CD4-positive, alpha-beta T cell (primary cell): ENCODE results near the gene SORBS1. TPM values are rescaled to one million over a fixed set of nuclear protein-coding genes. Genes with fewer than 3 reads are reported as not detected.

Experiments used
- ATAC-seq: fragments of 200-7000 bp; cut with Tn5 transposase; one replicate; pipeline ENCODE4 v1.10.0; 2022; ENCODE audit warnings: mild to moderate bottlenecking; ENCODE audit not compliant: poor library complexity
- CTCF ChIA-PET: fragments of 350-600 bp; sonication (Branson Sonifier 250); formaldehyde crosslinking; loops from one replicate; lab custom pipeline; 2021; ENCODE audit warnings: antibody characterized with exemption, inconsistent platforms; lab: Charles Lee
- POLR2A ChIA-PET: fragments of 350-600 bp; sonication (Branson Sonifier 250); formaldehyde crosslinking; loops from one replicate; lab custom pipeline; 2021; ENCODE audit warnings: antibody characterized with exemption, inconsistent platforms; lab: Charles Lee
- DNase-seq, 14 experiments: peaks; one replicate each; pipeline ENCODE4 v3.0.0-alpha.2; 2013 to 2020; ENCODE audit warnings: mixed read lengths in 2 of 14
- H3K27ac ChIP-seq, 2 donors: one replicate each; pipeline versions ENCODE4 v1.5.1 to v1.7.0; 2013; ENCODE audit warnings: low read length in 2 of 2, low read depth in 1 of 2, mild to moderate bottlenecking in 1 of 2
- H3K27me3 ChIP-seq, 2 experiments: 1 replicate in 1 of 2; 2 replicates in 1 of 2; pipeline versions ENCODE4 v1.6.1 to v1.7.0; 2013; ENCODE audit warnings: low read length in 2 of 2, control low read depth in 1 of 2, mild to moderate bottlenecking in 1 of 2, moderate library complexity in 1 of 2; ENCODE audit not compliant: insufficient read depth in 2 of 2, control insufficient read depth in 1 of 2
- H3K36me3 ChIP-seq: one replicate; pipeline ENCODE4 v1.6.1; 2013; ENCODE audit warnings: low read length, control low read depth; ENCODE audit not compliant: insufficient read depth
- H3K4me1 ChIP-seq: one replicate; pipeline ENCODE4 v1.6.1; 2013; ENCODE audit warnings: low read length, control low read depth; ENCODE audit not compliant: insufficient read depth
- H3K4me3 ChIP-seq: one replicate; pipeline ENCODE4 v1.5.1; 2013; ENCODE audit warnings: mild to moderate bottlenecking, low read length, moderate library complexity
- H3K9me3 ChIP-seq, 2 experiments: 1 replicate in 1 of 2; 2 replicates in 1 of 2; pipeline versions ENCODE4 v1.6.1 to v1.7.0; 2013; ENCODE audit warnings: low read length in 2 of 2, mild to moderate bottlenecking in 2 of 2, control low read depth in 1 of 2, moderate library complexity in 1 of 2; ENCODE audit not compliant: control insufficient read depth in 1 of 2, insufficient read depth in 1 of 2
- H3K27ac Mint-ChIP-seq: one replicate; pipeline ENCODE4 v1.8.0; 2020; ENCODE audit warnings: mixed read lengths
- H3K27me3 Mint-ChIP-seq: one replicate; pipeline ENCODE4 v1.8.0; 2021; ENCODE audit warnings: mixed read lengths
- H3K36me3 Mint-ChIP-seq: one replicate; pipeline ENCODE4 v1.8.0; 2021; ENCODE audit warnings: low read depth, mixed read lengths
- H3K4me1 Mint-ChIP-seq: one replicate; pipeline ENCODE4 v1.8.0; 2021; ENCODE audit warnings: low read depth, mixed read lengths
- H3K4me3 Mint-ChIP-seq: one replicate; pipeline ENCODE4 v1.8.0; 2020; ENCODE audit warnings: mild to moderate bottlenecking, mixed read lengths
- H3K9me3 Mint-ChIP-seq: one replicate; pipeline ENCODE4 v1.8.0; 2020; ENCODE audit warnings: mixed read lengths
- CTCF ChIP-seq: fragments of 200-600 bp; IDR thresholded peaks from one replicate; pipeline ENCODE4 v1.8.0; 2022; ENCODE audit warnings: antibody characterized with exemption, mild to moderate bottlenecking
- intact Hi-C, 2 experiments: fragments of 100-400 bp; cut with DNase I in 1 of 2; cut with micrococcal nuclease in 1 of 2; formaldehyde crosslinking; loops; one replicate each; pipeline versions ENCODE4 v1.15.1 to v1.9.0; 2023 to 2025; cut with DNase I, micrococcal nuclease
- total RNA-seq, 174 experiments: library from RNA in 2 of 174; stranded (reverse) in 2 of 174; gene quantifications; one replicate each; pipeline ENCODE4 v1.2.3 and lab custom pipeline; 2021 to 2026

The SORBS1 gene
- total RNA-seq, 2 experiments from 2014 or later = 1.4 to 1.8 TPM

GRCh38 chr10:95536017-95536416, 25.2 kb downstream of the SORBS1 start:
- TF ChIP-seq CTCF = no peak
- H3K9me3 Mint-ChIP-seq = no peaks in the 10 kb centered on the region
- CTCF ChIA-PET = no interaction called here
- no peak overlapping the region for H3K27ac Mint-ChIP-seq
- Histone ChIP-seq H3K27me3 (no peaks in the 10 kb centered on the region), H3K36me3 (no peaks in the 10 kb centered on the region), H3K4me1 (no peaks in the 10 kb centered on the region), H3K27ac (no peak overlapping the region), H3K9me3 (no peaks in the 10 kb centered on the region), H3K4me3 (no peak overlapping the region)
- no peaks in the 10 kb centered on the region for H3K27me3 Mint-ChIP-seq
- H3K4me1 Mint-ChIP-seq = no peaks in the 10 kb centered on the region
- POLR2A ChIA-PET = no interaction called here
- DNase-seq = no peak
- ATAC-seq = no peak
- no peaks in the 10 kb centered on the region for H3K36me3 Mint-ChIP-seq
- H3K4me3 Mint-ChIP-seq = no peak overlapping the region
- intact Hi-C loops = no loop called here

- Histone ChIP-seq H3K27ac (no peak overlapping the region), H3K27me3 (no peaks in the 10 kb centered on the region), H3K4me3 (no peak overlapping the region), H3K36me3 (no peaks in the 10 kb centered on the region), H3K9me3 (no peaks in the 10 kb centered on the region), H3K4me1 (no peaks in the 10 kb centered on the region)
- ATAC-seq = no peak
- intact Hi-C loops = no loop called here
- TF ChIP-seq CTCF = no peak
- Mint-ChIP-seq H3K9me3 (no peaks in the 10 kb centered on the region), H3K27ac (no peak overlapping the region), H3K36me3 (no peaks in the 10 kb centered on the region), H3K4me3 (no peak overlapping the region), H3K4me1 (no peaks in the 10 kb centered on the region), H3K27me3 (no peaks in the 10 kb centered on the region)
- POLR2A ChIA-PET = no interaction called here
- DNase-seq = no peak
- CTCF ChIA-PET = no interaction called here
Observed at GRCh38 chr10:95535526-95535925, 25.6 kb downstream of the SORBS1 start.

GRCh38 chr10:95533590-95533989, 27.6 kb downstream of the SORBS1 start:
- intact Hi-C loops = no loop called here

More at GRCh38 chr10:95533590-95533989, 27.6 kb downstream of the SORBS1 start:
- ChIA-PET POLR2A (no interaction called here), CTCF (no interaction called here)
- H3K27me3 Mint-ChIP-seq = no peaks in the 10 kb centered on the region
- ATAC-seq (no peak), DNase-seq (no peak)
- no peak overlapping the region for H3K27ac Mint-ChIP-seq
- Histone ChIP-seq H3K27me3 (no peaks in the 10 kb centered on the region), H3K4me3 (no peak overlapping the region), H3K4me1 (no peaks in the 10 kb centered on the region), H3K36me3 (no peaks in the 10 kb centered on the region), H3K9me3 (no peaks in the 10 kb centered on the region), H3K27ac (no peak overlapping the region)
- H3K4me3 Mint-ChIP-seq = no peak overlapping the region
- H3K36me3 Mint-ChIP-seq = no peaks in the 10 kb centered on the region
- TF ChIP-seq CTCF = no peak
- no peaks in the 10 kb centered on the region for H3K9me3 Mint-ChIP-seq
- H3K4me1 Mint-ChIP-seq = no peaks in the 10 kb centered on the region
